HEK293 (cell line): ENCODE measurements around the gene ZNF609.

Experiments
- CTCF ChIA-PET: fragments of 350-600 bp; formaldehyde crosslinking; extraction: SDS; loops from one replicate; lab custom pipeline; 2021; ENCODE audit warnings: antibody characterized with exemption; lab: Yijun Ruan, JAX
- POLR2A ChIA-PET: fragments of 300-600 bp; formaldehyde crosslinking; extraction: SDS; loops from one replicate; lab custom pipeline; 2020; ENCODE audit warnings: antibody characterized with exemption, inconsistent platforms; lab: Yijun Ruan, JAX
- H3K27ac ChIP-seq: fragments of 200-500 bp; sonication (Bioruptor generic); 2 replicates; pipeline ENCODE4 v1.5.1; 2014; ENCODE audit warnings: low read depth, low read length, control low read depth, inconsistent platforms; ENCODE audit errors: extremely low read depth
- H3K36me3 ChIP-seq, 2 experiments: fragments of 200-500 bp in 1 of 2; sonication (Bioruptor generic) in 1 of 2; 1 replicate in 1 of 2; 2 replicates in 1 of 2; pipeline ENCODE4 v1.5.1; 2014 to 2017; ENCODE audit warnings: inconsistent platforms in 2 of 2, low read length in 2 of 2; ENCODE audit not compliant: control insufficient read depth in 2 of 2, insufficient read depth in 1 of 2
- H3K4me1 ChIP-seq: fragments of 200-500 bp; sonication (Bioruptor generic); 2 replicates; pipeline ENCODE4 v1.5.1; 2014; ENCODE audit warnings: mild to moderate bottlenecking, low read length, inconsistent platforms; ENCODE audit not compliant: control insufficient read depth, insufficient read depth
- H3K4me3 ChIP-seq: 2 replicates; pipeline ENCODE4 v1.5.1; 2011; ENCODE audit warnings: low read depth, mild to moderate bottlenecking, control low read depth, low read length, moderate library complexity
- H3K9me3 ChIP-seq: fragments of 200-500 bp; sonication (Bioruptor generic); 2 replicates; pipeline ENCODE4 v1.5.1; 2014; ENCODE audit warnings: low read depth, low read length, inconsistent platforms; ENCODE audit not compliant: control insufficient read depth, insufficient read depth
- EGR2 ChIP-seq: fragments of 450-650 bp; formaldehyde crosslinking; IDR thresholded peaks from 2 replicates; pipeline ENCODE4 v1.5.1; 2016; ENCODE audit warnings: low read depth, missing biosample characterization, missing genetic modification characterization
- GFI1B ChIP-seq: fragments of 450-650 bp; formaldehyde crosslinking; IDR thresholded peaks from 2 replicates; pipeline ENCODE4 v1.5.1; 2016; ENCODE audit warnings: missing biosample characterization, missing genetic modification characterization
- MEIS1 ChIP-seq: sonication (generic); formaldehyde crosslinking; IDR thresholded peaks from 2 replicates; pipeline ENCODE4 v1.8.1; 2022; ENCODE audit warnings: missing genetic modification reagents, mild to moderate bottlenecking, borderline replicate concordance
- OVOL3 ChIP-seq: fragments of 450-650 bp; formaldehyde crosslinking; IDR thresholded peaks from 2 replicates; pipeline ENCODE4 v1.5.1; 2016; ENCODE audit warnings: missing biosample characterization, missing genetic modification characterization
- PBX3 ChIP-seq: sonication (generic); formaldehyde crosslinking; IDR thresholded peaks from 2 replicates; pipeline ENCODE4 v1.8.1; 2022; ENCODE audit warnings: mild to moderate bottlenecking, moderate library complexity, missing genetic modification reagents
- PRDM6 ChIP-seq: fragments of 450-650 bp; formaldehyde crosslinking; IDR thresholded peaks from 2 replicates; pipeline ENCODE4 v1.5.1; 2017; ENCODE audit warnings: missing biosample characterization, missing genetic modification characterization
- SP7 ChIP-seq: fragments of 450-650 bp; formaldehyde crosslinking; IDR thresholded peaks from 2 replicates; pipeline ENCODE4 v1.5.1; 2016; ENCODE audit warnings: missing biosample characterization, missing genetic modification characterization
- ZEB2 ChIP-seq: fragments of 450-650 bp; formaldehyde crosslinking; IDR thresholded peaks from 2 replicates; pipeline ENCODE4 v1.5.1; 2016; ENCODE audit warnings: missing biosample characterization, missing genetic modification characterization
- ZFP3 ChIP-seq: fragments of 450-650 bp; formaldehyde crosslinking; IDR thresholded peaks from 2 replicates; pipeline ENCODE4 v1.5.1; 2016; ENCODE audit warnings: low read depth, missing biosample characterization, missing genetic modification characterization
- ZNF133 ChIP-seq: fragments of 450-650 bp; formaldehyde crosslinking; IDR thresholded peaks from 2 replicates; pipeline ENCODE4 v1.5.1; 2016; ENCODE audit warnings: missing biosample characterization, missing genetic modification characterization
- ZNF138 ChIP-seq: fragments of 450-650 bp; formaldehyde crosslinking; IDR thresholded peaks from 2 replicates; pipeline ENCODE4 v1.5.1; 2016; ENCODE audit warnings: missing biosample characterization, missing genetic modification characterization, borderline replicate concordance
- ZNF174 ChIP-seq: fragments of 450-650 bp; formaldehyde crosslinking; IDR thresholded peaks from 2 replicates; pipeline ENCODE4 v1.5.0; 2017; ENCODE audit warnings: missing biosample characterization, mild to moderate bottlenecking, missing genetic modification characterization
- ZNF18 ChIP-seq: fragments of 450-650 bp; formaldehyde crosslinking; IDR thresholded peaks from 2 replicates; pipeline ENCODE4 v1.5.1; 2016; ENCODE audit warnings: missing biosample characterization, missing genetic modification characterization
- ZNF184 ChIP-seq: fragments of 450-650 bp; IDR thresholded peaks from 2 replicates; pipeline ENCODE4 v1.5.1; 2018; ENCODE audit warnings: missing biosample characterization, mild to moderate bottlenecking, missing genetic modification characterization
- ZNF239 ChIP-seq: fragments of 450-650 bp; formaldehyde crosslinking; IDR thresholded peaks from 2 replicates; pipeline ENCODE4 v1.5.1; 2016; ENCODE audit warnings: missing biosample characterization, missing genetic modification characterization
- ZNF416 ChIP-seq: fragments of 450-650 bp; formaldehyde crosslinking; IDR thresholded peaks from 2 replicates; pipeline ENCODE4 v1.5.1; 2016; ENCODE audit warnings: missing biosample characterization, missing genetic modification characterization
- ZNF488 ChIP-seq: fragments of 450-650 bp; formaldehyde crosslinking; IDR thresholded peaks from 2 replicates; pipeline ENCODE4 v1.5.1; 2016; ENCODE audit warnings: missing biosample characterization, missing genetic modification characterization
- ZNF529 ChIP-seq: fragments of 450-650 bp; formaldehyde crosslinking; IDR thresholded peaks from 2 replicates; pipeline ENCODE4 v1.5.1; 2017; ENCODE audit warnings: missing genetic modification characterization, missing biosample characterization; ENCODE audit not compliant: insufficient replicate concordance
- ZNF555 ChIP-seq: fragments of 450-650 bp; formaldehyde crosslinking; conservative IDR thresholded peaks from 2 replicates; pipeline ENCODE4 v1.5.1; 2017; ENCODE audit warnings: missing biosample characterization, mild to moderate bottlenecking, missing genetic modification characterization, inconsistent platforms
- ZNF558 ChIP-seq: fragments of 450-650 bp; formaldehyde crosslinking; IDR thresholded peaks from 2 replicates; pipeline ENCODE4 v1.5.1; 2016; ENCODE audit warnings: missing biosample characterization, missing genetic modification characterization
- ZNF600 ChIP-seq: fragments of 450-650 bp; formaldehyde crosslinking; IDR thresholded peaks from 2 replicates; pipeline ENCODE4 v1.5.1; 2016; ENCODE audit warnings: missing biosample characterization, missing genetic modification characterization
- ZNF629 ChIP-seq: fragments of 450-650 bp; formaldehyde crosslinking; IDR thresholded peaks from 2 replicates; pipeline ENCODE4 v1.5.1; 2017; ENCODE audit warnings: missing biosample characterization, missing genetic modification characterization
- ZNF843 ChIP-seq: fragments of 450-650 bp; formaldehyde crosslinking; IDR thresholded peaks from 2 replicates; pipeline ENCODE4 v1.5.1; 2016; ENCODE audit warnings: missing biosample characterization, missing genetic modification characterization

ZNF609 gene

GRCh38 chr15:64461721-64462162 is 1.4 kb downstream of the ZNF609 start (continued):
- TF ChIP-seq ZNF600 (tag by site-specific recombination) (peak; percentile 55; the same call in 1 of the 2 replicates), ZNF239 (no peak)

- Histone ChIP-seq H3K9me3 (no peaks in the 10 kb centered on the region), H3K4me1 (peaks cover 17% of the 10 kb centered on the region), H3K36me3 (no peaks in the 10 kb centered on the region; a peak in 1 of 3 replicates), H3K4me3 (no peak overlapping the region), H3K27ac (no peak overlapping the region)
- POLR2A ChIA-PET, result no interaction called here
- CTCF ChIA-PET, result interaction anchor here (0.7 kb wide), 1 partner anchor 74 kb away, joined by 3 read pairs; no protein-coding TSS in a partner anchor
- TF ChIP-seq ZNF555 (tag by site-specific recombination) (no peak), MEIS1 (CRISPR knock-in tag) (no peak), PBX3 (CRISPR knock-in tag) (no peak), ZNF174 (tag by site-specific recombination) (no peak), ZNF529 (tag by site-specific recombination) (no peak), ZFP3 (tag by site-specific recombination) (no peak), SP7 (tag by site-specific recombination) (no peak), ZNF488 (tag by site-specific recombination) (no peak), ZNF843 (no peak), EGR2 (tag by site-specific recombination) (no peak), ZEB2 (tag by site-specific recombination) (no peak)
Measured at GRCh38 chr15:64462492-64462891, 2.1 kb downstream of the ZNF609 start.

GRCh38 chr15:64464276-64465005 is 4.1 kb downstream of the ZNF609 start:
- ChIA-PET CTCF (no interaction called here), POLR2A (no interaction called here)
- no peak overlapping the region for H3K27ac ChIP-seq
- TF ChIP-seq ZNF133, result no peak
- TF ChIP-seq ZNF416 (tag by site-specific recombination), result no peak
- TF ChIP-seq ZNF174 (tag by site-specific recombination), result no peak
- TF ChIP-seq ZNF18 (tag by site-specific recombination), result no peak
- no peak for TF ChIP-seq GFI1B (tag by site-specific recombination)
- no peak for TF ChIP-seq SP7 (tag by site-specific recombination)
- TF ChIP-seq PRDM6, result no peak
- TF ChIP-seq ZNF138 (tag by site-specific recombination), result no peak
- no peak for TF ChIP-seq PBX3 (CRISPR knock-in tag)
- TF ChIP-seq ZNF558, result no peak
- TF ChIP-seq ZNF629 (tag by site-specific recombination), result no peak
- no peak for TF ChIP-seq ZFP3 (tag by site-specific recombination)
- no peak for TF ChIP-seq ZNF184 (tag by site-specific recombination)
- no peak for TF ChIP-seq OVOL3 (tag by site-specific recombination)
- no peaks in the 10 kb centered on the region for H3K9me3 ChIP-seq
- peaks cover 12% of the 10 kb centered on the region for H3K4me1 ChIP-seq
- no peak overlapping the region for H3K4me3 ChIP-seq
- H3K36me3 ChIP-seq, result no peaks in the 10 kb centered on the region; a peak in 1 of 3 replicates
